HG03064 (cell line): ENCODE data around the gene WEE1.
"Not testable (repeated sequence)": the region's sequence is repeated elsewhere in the genome, so short reads cannot be mapped to it uniquely, and the experiment has no call there.

ENCODE experiments used
- ATAC-seq: cut with Tn5 transposase; IDR thresholded peaks from one replicate; pipeline ENCODE4 v1.9.1; 2021; ENCODE audit warnings: low read depth; ENCODE audit not compliant: unreplicated experiment

Gene WEE1

DNA sequence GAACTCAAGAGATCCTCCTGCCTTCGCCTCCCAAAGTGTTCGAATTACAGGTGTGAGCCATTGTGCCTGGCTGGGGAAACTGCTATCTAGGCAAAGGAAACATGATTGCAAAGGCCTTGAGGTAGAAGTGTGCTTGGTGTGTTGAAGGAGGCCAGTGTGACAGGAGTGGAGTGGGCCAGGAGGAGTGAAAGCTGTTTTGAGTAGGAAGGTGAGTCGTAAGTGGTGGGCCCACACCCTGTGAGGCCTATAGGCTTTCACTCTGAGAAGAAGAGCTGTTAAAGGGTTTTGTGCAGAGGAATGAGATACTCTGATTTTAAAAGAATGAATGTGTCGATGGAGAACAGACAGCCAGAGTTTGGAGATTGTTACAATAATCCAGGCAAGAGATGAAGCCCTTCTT lies 43.4 kb downstream of the WEE1 start:
- no peak for ATAC-seq

DNA sequence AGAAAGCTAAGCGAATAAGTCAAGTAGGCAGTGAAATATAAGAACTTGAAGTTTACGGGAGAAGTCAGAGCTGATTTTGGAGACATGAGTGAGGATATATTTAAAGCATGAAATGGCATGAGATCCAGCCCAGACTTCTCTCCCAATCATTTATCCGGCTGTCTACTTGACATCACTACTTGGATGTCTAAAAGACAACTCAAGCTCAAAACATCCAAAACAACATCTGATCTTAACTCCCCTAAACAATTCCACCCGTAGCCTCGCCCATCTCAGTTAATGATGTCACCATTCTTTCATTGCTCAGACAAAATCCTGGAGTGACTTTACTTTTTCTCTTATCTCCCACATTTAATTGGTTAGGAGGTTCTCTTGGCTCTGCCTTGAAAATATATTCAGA lies 44.5 kb downstream of the WEE1 start:
- no peak for ATAC-seq

DNA sequence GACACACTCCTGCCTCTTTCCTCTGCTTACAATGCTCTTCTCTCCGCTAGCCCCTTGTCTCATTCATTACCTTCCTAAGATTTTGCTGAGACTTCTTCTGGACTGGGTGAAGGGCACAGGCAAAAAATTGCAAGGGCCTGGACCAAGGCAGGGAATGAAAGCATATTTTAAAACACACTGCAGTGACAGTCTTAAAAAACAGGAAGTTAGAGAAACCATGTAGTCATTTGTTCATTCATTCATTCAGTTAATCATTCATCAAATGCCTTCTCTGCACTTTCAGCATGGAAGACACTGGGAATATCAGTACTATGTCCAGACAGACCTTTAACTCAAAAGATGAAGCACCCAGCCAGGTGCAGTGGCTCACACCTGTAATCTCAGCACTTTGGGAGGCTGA lies 45.5 kb downstream of the WEE1 start:
- no peak for ATAC-seq

DNA sequence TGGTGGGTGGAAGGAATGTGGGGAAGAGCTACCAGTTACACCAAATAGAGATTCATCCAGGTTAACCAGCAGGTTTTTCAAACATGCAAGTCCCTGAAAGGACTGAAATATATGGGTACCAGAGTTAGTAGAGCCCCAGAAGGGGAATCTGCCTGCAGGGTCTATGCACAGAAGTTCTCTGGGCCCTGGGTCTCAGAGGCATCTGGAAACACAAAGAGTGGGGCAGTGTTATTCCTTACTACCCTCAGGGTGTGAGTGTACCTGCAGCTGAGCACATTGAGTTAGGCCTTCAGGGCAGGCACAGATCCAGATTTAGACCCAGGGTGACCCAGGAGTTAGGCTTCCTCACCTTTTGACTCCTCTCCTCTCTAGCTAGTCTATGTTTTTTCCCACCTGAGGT lies 46.5 kb downstream of the WEE1 start:
- ATAC-seq = no peak

DNA sequence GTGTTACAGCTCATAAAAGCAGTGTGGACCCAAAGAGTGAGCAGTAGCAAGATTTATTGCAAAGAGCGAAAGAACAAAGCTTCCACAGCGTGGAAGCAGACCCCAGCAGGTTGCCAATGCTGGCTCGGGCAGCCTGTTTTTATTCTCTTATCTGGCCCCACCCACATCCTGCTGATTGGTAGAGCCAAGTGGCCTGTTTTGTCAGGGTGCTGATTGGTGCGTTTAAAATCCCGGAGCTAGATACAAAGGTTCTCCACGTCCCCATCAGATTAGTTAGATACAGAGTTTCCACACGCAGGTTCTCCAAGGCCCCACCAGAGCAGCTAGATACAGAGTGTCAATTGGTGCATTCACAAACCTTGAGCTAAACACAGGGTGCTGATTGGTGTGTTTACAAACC lies 48.9 kb downstream of the WEE1 start:
- ATAC-seq = not testable (repeated sequence)

DNA sequence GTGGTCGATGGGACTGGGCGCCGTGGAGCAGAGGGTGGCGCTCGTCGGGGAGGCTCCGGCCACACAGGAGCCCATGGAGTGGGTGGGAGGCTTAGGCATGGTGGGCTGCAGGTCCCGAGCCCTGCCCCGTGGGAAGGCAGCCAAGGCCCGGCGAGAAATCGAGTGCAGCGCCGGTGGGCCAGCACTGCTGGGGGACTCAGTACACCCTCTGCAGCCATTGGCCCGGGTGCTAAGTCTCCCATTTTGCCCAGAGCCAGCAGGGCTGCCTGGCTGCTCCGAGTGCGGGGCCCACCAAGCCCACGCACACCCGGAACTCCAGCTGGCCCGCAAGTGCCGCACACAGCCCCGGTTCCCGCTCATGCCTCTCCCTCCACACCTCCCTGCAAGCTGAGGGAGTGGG lies 49.6 kb downstream of the WEE1 start:
- not testable (repeated sequence) for ATAC-seq

DNA sequence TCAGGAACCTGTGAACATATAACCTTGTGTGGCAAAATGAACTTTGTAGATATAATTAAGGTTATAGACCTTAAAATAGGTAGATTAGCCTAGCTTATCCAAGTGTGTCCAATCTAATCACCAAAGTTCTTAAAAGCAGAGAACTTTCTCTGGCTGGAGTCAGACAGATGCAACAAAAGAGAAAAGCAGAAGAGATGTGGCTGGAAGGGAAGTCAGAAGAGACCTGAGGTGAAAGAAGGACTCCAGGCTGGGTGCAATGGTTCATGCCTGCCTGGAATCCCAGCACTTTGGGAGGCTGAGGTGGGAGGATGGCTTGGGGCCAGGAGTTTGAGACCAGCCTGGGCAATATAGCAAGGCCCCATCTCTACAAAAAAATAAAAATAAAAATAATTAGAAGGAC lies 51.0 kb downstream of the WEE1 start:
- ATAC-seq = no peak

DNA sequence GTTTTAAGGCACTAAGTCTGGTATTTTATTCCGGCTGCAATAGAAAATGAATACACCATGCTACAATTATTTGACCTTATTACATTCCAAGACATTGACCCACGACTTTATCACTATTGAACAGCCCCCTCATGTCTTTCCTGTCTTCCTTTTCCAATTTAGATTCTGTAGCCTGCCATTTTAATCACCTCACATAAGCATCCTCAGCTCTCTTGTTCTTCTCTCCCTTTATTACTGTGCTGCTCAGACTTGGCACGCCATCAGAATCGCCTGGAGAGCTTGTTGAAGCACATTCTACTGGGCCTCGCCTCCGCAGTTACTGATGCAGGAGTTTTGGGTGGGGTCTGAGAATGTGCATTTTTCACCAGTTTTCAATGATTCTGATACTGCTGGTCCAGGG lies 51.7 kb downstream of the WEE1 start:
- no peak for ATAC-seq

DNA sequence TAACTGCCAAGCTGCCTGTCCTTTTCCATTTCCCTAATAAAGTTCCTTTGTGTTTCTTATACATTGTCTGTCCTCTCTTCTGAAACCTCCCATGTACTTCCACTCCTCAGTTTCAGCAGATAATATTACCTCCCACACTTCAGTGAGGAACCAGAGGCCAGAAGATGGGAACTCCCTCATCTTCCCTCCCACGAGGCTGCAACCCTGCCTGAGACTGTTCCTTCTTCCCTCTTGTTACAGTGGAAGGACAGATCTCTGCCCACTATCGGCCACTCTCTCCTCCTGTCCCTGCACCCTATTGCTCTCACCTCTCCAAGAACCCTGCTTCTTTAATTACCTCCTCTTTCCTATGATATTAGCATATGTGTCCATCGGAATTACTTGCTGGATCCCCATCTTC lies 52.3 kb downstream of the WEE1 start:
- ATAC-seq = no peak

DNA sequence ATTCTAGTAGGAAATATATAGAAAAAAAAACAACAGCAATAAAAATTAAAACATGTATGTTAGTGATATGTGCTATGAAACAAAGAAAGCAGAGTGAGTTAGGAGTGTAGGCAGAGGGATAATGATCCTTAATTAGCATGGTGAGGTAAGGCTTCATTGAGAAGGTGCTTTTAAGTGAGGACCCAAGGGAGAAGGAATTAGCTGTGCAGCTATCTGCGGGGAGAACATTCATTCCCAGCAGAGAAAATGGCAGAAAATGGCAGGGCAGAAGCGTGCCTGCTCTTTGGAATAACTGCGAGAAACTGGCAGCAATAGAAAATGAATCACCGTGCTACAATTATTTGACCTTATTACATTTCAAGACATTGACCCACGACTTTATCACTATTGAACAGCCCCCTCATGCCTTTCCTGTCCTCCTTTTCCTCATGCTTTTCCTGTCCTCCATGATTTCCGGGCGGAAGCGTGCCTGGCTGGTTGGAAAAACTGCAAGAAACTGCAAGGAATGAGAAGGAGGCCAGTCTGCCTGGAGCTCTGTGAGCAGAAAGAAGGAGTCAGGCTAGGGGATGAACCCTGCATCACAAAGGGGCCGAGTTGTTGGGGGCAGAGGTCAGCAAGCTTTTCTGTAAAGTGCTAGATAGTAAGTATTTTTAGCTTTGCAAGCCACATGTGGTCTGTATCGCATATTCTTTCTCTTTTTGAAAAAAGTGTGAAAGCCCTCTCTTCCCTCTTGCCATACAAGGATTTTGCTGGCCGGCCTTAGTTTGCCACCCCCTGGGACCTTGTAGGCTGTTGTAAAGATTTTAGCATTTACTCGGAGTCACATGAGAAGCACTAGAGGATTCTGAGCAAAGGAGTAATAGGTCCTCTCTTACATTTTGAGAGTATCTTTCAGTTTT lies 53.3 kb downstream of the WEE1 start:
- no peak for ATAC-seq

DNA sequence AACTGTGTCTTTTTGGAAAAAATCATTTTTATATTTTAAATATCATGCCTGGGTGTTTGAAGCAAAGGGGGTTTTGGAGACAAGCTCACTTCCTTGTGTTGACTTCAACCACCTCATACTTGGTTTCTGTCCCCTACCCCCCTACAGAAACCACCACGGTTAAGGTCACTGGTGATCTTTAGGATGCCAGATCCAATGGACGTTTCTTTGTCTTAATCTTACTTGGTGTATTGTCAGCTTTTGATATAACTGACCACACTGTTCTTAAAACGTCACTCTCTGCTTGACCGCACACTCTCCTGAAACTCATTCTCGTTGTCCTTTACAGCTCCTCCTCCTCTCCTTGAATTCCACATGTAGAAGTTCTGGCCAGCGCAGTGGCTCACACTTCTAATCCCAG lies 55.6 kb downstream of the WEE1 start:
- ATAC-seq = no peak

DNA sequence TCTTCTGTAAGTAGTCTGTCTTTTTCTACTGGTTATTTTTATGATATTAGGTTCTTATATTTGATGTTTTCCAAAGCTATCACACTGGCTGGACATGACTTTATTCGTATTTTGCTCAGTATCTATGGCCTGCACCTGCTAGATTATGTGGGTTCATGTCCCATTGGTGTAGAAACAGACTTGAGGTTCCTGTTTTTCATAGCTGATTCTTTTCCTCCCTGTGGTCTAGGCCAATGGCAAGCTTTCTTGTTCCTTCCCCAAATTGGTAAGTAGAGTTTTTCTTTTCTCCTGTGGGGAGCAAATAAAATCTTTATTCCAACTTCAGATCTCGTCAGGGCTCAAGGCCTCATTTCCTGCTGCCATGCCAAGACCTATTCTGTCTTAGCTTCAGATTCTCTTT lies 60.2 kb downstream of the WEE1 start:
- no peak for ATAC-seq

DNA sequence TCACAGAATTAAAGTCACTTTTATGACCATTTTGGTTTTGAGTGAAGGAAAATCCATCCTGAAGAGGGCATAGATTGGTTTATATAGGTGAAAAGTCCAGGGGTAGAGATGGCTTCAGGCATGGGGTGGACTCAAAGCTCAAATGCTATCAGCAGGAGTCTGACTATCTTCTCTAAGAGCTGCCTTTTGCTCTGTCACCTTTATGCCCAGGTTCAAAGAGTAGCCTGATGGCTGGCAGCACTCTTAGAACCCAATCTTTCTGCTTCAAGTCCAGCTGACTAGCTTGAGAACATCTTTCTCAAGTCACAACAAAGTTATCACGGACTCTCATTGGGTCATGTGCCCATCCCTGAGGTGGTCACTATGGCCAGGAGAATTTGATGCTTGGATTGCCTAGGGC lies 63.2 kb downstream of the WEE1 start:
- no peak for ATAC-seq

DNA sequence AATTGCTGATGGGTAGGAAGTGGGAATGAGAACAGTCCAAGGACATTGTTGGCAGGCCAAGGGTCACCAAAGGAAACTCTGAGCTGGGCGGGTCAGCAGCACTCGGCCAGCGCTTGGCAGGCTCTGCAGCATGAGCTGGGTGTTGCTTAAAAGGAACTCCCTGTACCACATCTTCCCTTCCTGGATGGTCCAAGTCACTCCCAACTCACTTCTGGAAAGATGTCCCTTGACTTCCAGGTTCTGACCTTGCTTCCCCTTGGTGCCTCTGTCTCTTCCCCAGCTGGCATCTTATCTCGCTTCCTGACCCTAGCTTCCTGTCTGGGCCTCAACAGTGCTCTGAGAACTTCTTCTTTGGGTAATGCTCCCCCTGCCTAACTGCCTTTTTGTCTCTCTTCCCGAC lies 65.6 kb downstream of the WEE1 start:
- no peak for ATAC-seq
